Glutamatergic neuron (in vitro differentiated cells): ENCODE results near the gene NEURL1B. TPM values are rescaled to one million over a fixed set of nuclear protein-coding genes. Genes with fewer than 3 reads are reported as not detected.

Source experiments
- DNase-seq: peaks from one replicate; pipeline ENCODE4 v3.0.0; 2022
- H3K27ac Mint-ChIP-seq: one replicate; pipeline ENCODE4 v1.8.0; 2020; ENCODE audit warnings: mild to moderate bottlenecking, mixed read lengths, inconsistent platforms; ENCODE audit not compliant: unreplicated experiment
- H3K27me3 Mint-ChIP-seq: one replicate; pipeline ENCODE4 v1.8.0; 2020; ENCODE audit warnings: mild to moderate bottlenecking, moderate library complexity, mixed read lengths, inconsistent platforms; ENCODE audit not compliant: unreplicated experiment
- H3K36me3 Mint-ChIP-seq: one replicate; pipeline ENCODE4 v1.8.0; 2020; ENCODE audit warnings: mild to moderate bottlenecking, mixed read lengths, inconsistent platforms; ENCODE audit not compliant: unreplicated experiment
- H3K4me1 Mint-ChIP-seq: one replicate; pipeline ENCODE4 v1.8.0; 2020; ENCODE audit warnings: mild to moderate bottlenecking, low read depth, mixed read lengths, inconsistent platforms; ENCODE audit not compliant: unreplicated experiment
- H3K4me3 Mint-ChIP-seq: one replicate; pipeline ENCODE4 v1.8.0; 2020; ENCODE audit warnings: mild to moderate bottlenecking, mixed read lengths, inconsistent platforms; ENCODE audit not compliant: unreplicated experiment
- H3K9me3 Mint-ChIP-seq: one replicate; pipeline ENCODE4 v1.8.0; 2020; ENCODE audit warnings: mild to moderate bottlenecking, moderate library complexity, mixed read lengths, inconsistent platforms; ENCODE audit not compliant: unreplicated experiment
- CTCF ChIP-seq: fragments of 200-600 bp; sonication (generic); IDR thresholded peaks from one replicate; pipeline ENCODE4 v1.5.0; 2021; ENCODE audit not compliant: partially characterized antibody, unreplicated experiment
- total RNA-seq: library from RNA; stranded (reverse); fragmentation: NEBNext Ultra II Directional; extraction: Animal tissue kit (Norgen Biotek cat#: 25700); gene quantifications from one replicate; pipeline ENCODE4 v1.2.1, GENCODE V29; 2021; ENCODE audit not compliant: unreplicated experiment

Gene NEURL1B
- total RNA-seq, 1 donor from 2014 or later: 11.4 TPM

GRCh38 chr5:172701291-172701656 is 60.2 kb downstream of the NEURL1B start:
- Mint-ChIP-seq H3K36me3 (peaks cover 7% of the 10 kb centered on the region), H3K4me3 (peak overlapping the region; percentile 4), H3K27ac (no peak overlapping the region), H3K27me3 (peaks cover 3% of the 10 kb centered on the region), H3K4me1 (peaks cover 16% of the 10 kb centered on the region), H3K9me3 (peaks cover 3% of the 10 kb centered on the region)
- no peak for DNase-seq
- TF ChIP-seq CTCF: no peak

GRCh38 chr5:172703952-172704351 is 62.9 kb downstream of the NEURL1B start:
- peaks cover 10% of the 10 kb centered on the region for H3K27me3 Mint-ChIP-seq
- H3K9me3 Mint-ChIP-seq: peaks cover 4% of the 10 kb centered on the region
- H3K36me3 Mint-ChIP-seq: peaks cover 7% of the 10 kb centered on the region
- H3K27ac Mint-ChIP-seq: no peak overlapping the region
- no peak for DNase-seq
- H3K4me1 Mint-ChIP-seq: peaks cover 31% of the 10 kb centered on the region
- no peak overlapping the region for H3K4me3 Mint-ChIP-seq
- no peak for TF ChIP-seq CTCF

- no peak for DNase-seq
- H3K27ac Mint-ChIP-seq: no peak overlapping the region
- peaks cover 7% of the 10 kb centered on the region for H3K36me3 Mint-ChIP-seq
- H3K27me3 Mint-ChIP-seq: peaks cover 10% of the 10 kb centered on the region
- H3K4me1 Mint-ChIP-seq: peaks cover 27% of the 10 kb centered on the region
- H3K9me3 Mint-ChIP-seq: peaks cover 4% of the 10 kb centered on the region
- peak overlapping the region; percentile 41 for H3K4me3 Mint-ChIP-seq
- TF ChIP-seq CTCF: no peak
Observed at GRCh38 chr5:172705576-172706084, 64.6 kb downstream of the NEURL1B start.

- Mint-ChIP-seq H3K9me3 (peaks cover 4% of the 10 kb centered on the region), H3K4me3 (peak overlapping the region; percentile 5), H3K27me3 (peaks cover 10% of the 10 kb centered on the region), H3K36me3 (peaks cover 7% of the 10 kb centered on the region), H3K4me1 (peaks cover 21% of the 10 kb centered on the region), H3K27ac (peak overlapping the region; percentile 71)
- TF ChIP-seq CTCF: no peak
- no peak for DNase-seq
Observed at GRCh38 chr5:172706796-172707195, 65.7 kb downstream of the NEURL1B start.

- peak overlapping the region; percentile 16 for H3K4me3 Mint-ChIP-seq
- peaks cover 4% of the 10 kb centered on the region for H3K9me3 Mint-ChIP-seq
- peak overlapping the region; percentile 16 for H3K27ac Mint-ChIP-seq
- peaks cover 7% of the 10 kb centered on the region for H3K36me3 Mint-ChIP-seq
- peak; percentile 70 for DNase-seq
- peaks cover 10% of the 10 kb centered on the region for H3K27me3 Mint-ChIP-seq
- peaks cover 21% of the 10 kb centered on the region for H3K4me1 Mint-ChIP-seq
- TF ChIP-seq CTCF: no peak
Observed at GRCh38 chr5:172707285-172708182, 66.5 kb downstream of the NEURL1B start.
